Measurements from ENCODE around the gene TCHP. TPM values are rescaled to one million over a fixed set of nuclear protein-coding genes. Genes with fewer than 3 reads are reported as not detected.
"Not testable (repeated sequence)": the region's sequence is repeated elsewhere in the genome, so short reads cannot be mapped to it uniquely, and the experiment has no call there.

TCHP gene
- polyA plus RNA-seq, 1 donor: 25.3 TPM

GRCh38 chr12:109910254-109910968 is 10.3 kb downstream of the TCHP start:
- DNase-seq: no peak

- DNase-seq: no peak
These were observed 10.9 kb downstream of the TCHP start for GRCh38 chr12:109910969-109911348.

GRCh38 chr12:109912855-109913321 is 12.8 kb downstream of the TCHP start:
- DNase-seq: peak; percentile 71

GRCh38 chr12:109914461-109914860 is 14.4 kb downstream of the TCHP start:
- DNase-seq: no peak

GRCh38 chr12:109915171-109916040 is 15.3 kb downstream of the TCHP start:
- no peak for DNase-seq

- no peak for DNase-seq
These were observed 16.0 kb downstream of the TCHP start for GRCh38 chr12:109916045-109916444.

GRCh38 chr12:109919456-109919855 is 19.4 kb downstream of the TCHP start:
- DNase-seq: no peak

GRCh38 chr12:109920261-109920780 is 20.2 kb downstream of the TCHP start:
- no peak for DNase-seq

GRCh38 chr12:109921982-109922381 is 21.9 kb downstream of the TCHP start:
- DNase-seq: no peak

- no peak for DNase-seq
These were observed 23.0 kb downstream of the TCHP start for GRCh38 chr12:109923038-109923437.

- DNase-seq: no peak
These were observed 23.6 kb downstream of the TCHP start for GRCh38 chr12:109923481-109924245.

- DNase-seq: no peak
These were observed 25.2 kb downstream of the TCHP start for GRCh38 chr12:109925185-109925840.

GRCh38 chr12:109926016-109926415 is 25.9 kb downstream of the TCHP start:
- DNase-seq: no peak

GRCh38 chr12:109926488-109927210 is 26.6 kb downstream of the TCHP start:
- no peak for DNase-seq

GRCh38 chr12:109927622-109928021 is 27.5 kb downstream of the TCHP start:
- no peak for DNase-seq

- DNase-seq: no peak
These were observed 28.1 kb downstream of the TCHP start for GRCh38 chr12:109928058-109928656.

GRCh38 chr12:109929326-109929725 is 29.3 kb downstream of the TCHP start:
- DNase-seq: not testable (repeated sequence)

- DNase-seq: no peak
These were observed 30.1 kb downstream of the TCHP start for GRCh38 chr12:109930028-109930800.

- no peak for DNase-seq
These were observed 31.1 kb downstream of the TCHP start for GRCh38 chr12:109931143-109931542.

GRCh38 chr12:109932878-109933503 is 32.9 kb downstream of the TCHP start:
- no peak for DNase-seq
